HepG2 (cell line): ENCODE results near the gene MYH10.

Source experiments
- ARNT ChIP-seq: fragments of 450-650 bp; IDR thresholded peaks from 2 replicates; pipeline ENCODE4 v1.6.1; 2017
- CTCF ChIP-seq: sonication (generic); formaldehyde crosslinking; IDR thresholded peaks from 2 replicates; pipeline ENCODE4 v1.5.0; 2020; ENCODE audit warnings: mild to moderate bottlenecking, missing genetic modification reagents, moderate library complexity
- GTF2F1 ChIP-seq: fragments of 150-350 bp; IDR thresholded peaks from 2 replicates; pipeline ENCODE4 v1.6.1; 2014; ENCODE audit warnings: low read length
- KLF13 ChIP-seq: sonication (generic); formaldehyde crosslinking; IDR thresholded peaks from 2 replicates; pipeline ENCODE4 v1.4.0; 2020; ENCODE audit warnings: mild to moderate bottlenecking, missing genetic modification reagents
- MAFF ChIP-seq: IDR thresholded peaks from 2 replicates; pipeline ENCODE4 v1.6.1; 2011; ENCODE audit warnings: low read depth, low read length, improper control_type of control experiment
- POLR2AphosphoS5 ChIP-seq: IDR thresholded peaks from 2 replicates; pipeline ENCODE4 v1.6.1; 2012; ENCODE audit warnings: low read depth, low read length
- SIN3B ChIP-seq: fragments of 150-350 bp; IDR thresholded peaks from 2 replicates; pipeline ENCODE4 v1.6.1; 2014; ENCODE audit warnings: low read length
- XRCC5 ChIP-seq: fragments of 200-400 bp; formaldehyde crosslinking; optimal IDR thresholded peaks from 2 replicates; pipeline ENCODE3; 2017; ENCODE audit warnings: mild to moderate bottlenecking, low read length
- ZKSCAN1 ChIP-seq: fragments of 150-350 bp; IDR thresholded peaks from 2 replicates; pipeline ENCODE4 v1.6.1; 2014; ENCODE audit warnings: low read length
- ZNF496 ChIP-seq: sonication (generic); formaldehyde crosslinking; IDR thresholded peaks from 2 replicates; pipeline ENCODE4 v1.8.1; 2023; ENCODE audit warnings: mild to moderate bottlenecking, moderate library complexity, missing genetic modification reagents; ENCODE audit not compliant: insufficient replicate concordance

DNA sequence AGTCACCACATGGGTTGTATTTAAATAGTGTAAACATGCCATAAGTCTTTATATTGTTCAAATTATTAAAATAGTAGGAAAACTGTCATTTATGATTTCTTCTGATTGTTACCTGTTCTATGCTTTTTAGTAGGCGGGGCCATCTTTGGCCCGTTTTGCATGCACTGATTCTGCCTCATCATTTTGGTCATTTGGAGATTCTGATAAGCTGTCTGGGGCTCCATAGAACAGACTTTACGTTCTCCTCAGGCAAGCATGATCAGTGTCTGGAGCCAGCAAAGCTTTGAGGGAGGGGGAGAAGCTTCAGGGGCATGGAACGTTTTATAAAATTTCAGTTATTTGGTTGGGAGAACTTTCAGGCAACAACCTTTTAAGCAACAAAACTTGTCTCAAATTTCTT, 186.0 kb downstream of the MYH10 start:
- TF ChIP-seq CTCF (CRISPR knock-in tag) (no peak), SIN3B (no peak), XRCC5 (no peak), ARNT (no peak), ZKSCAN1 (no peak), GTF2F1 (no peak), POLR2AphosphoS5 (no peak), MAFF (no peak), ZNF496 (no peak), KLF13 (CRISPR knock-in tag) (no peak)
